Liver (tissue), 9 donors: ENCODE measurements around the gene TNFRSF12A. TPM values are rescaled to one million over a fixed set of nuclear protein-coding genes. Genes with fewer than 3 reads are reported as not detected.

ENCODE experiments used
- DNase-seq: peaks from one replicate; pipeline ENCODE4 v3.0.0-alpha.2; 2017; ENCODE audit warnings: low spot score
- H3K27ac ChIP-seq, 2 donors: one replicate each; pipeline ENCODE4 v1.7.0; 2013; ENCODE audit warnings: inconsistent platforms in 2 of 2, low read length in 2 of 2, control low read depth in 1 of 2, low read depth in 1 of 2, mild to moderate bottlenecking in 1 of 2
- H3K27me3 ChIP-seq, 4 donors: one replicate each; pipeline versions ENCODE4 v1.6.1 to v1.7.0; 2013; ENCODE audit warnings: low read length in 3 of 4, inconsistent platforms in 1 of 4, mild to moderate bottlenecking in 1 of 4, moderate library complexity in 1 of 4; ENCODE audit not compliant: control insufficient read depth in 4 of 4, insufficient read depth in 4 of 4
- H3K36me3 ChIP-seq, 4 donors: one replicate each; pipeline versions ENCODE4 v1.6.1 to v1.7.0; 2013; ENCODE audit warnings: low read length in 3 of 4, mild to moderate bottlenecking in 3 of 4, low read depth in 1 of 4, moderate library complexity in 1 of 4; ENCODE audit not compliant: control insufficient read depth in 4 of 4, insufficient read depth in 3 of 4
- H3K4me1 ChIP-seq, 4 donors: one replicate each; pipeline versions ENCODE4 v1.6.1 to v1.7.0; 2013; ENCODE audit warnings: low read length in 3 of 4, mild to moderate bottlenecking in 3 of 4, moderate library complexity in 1 of 4; ENCODE audit not compliant: control insufficient read depth in 4 of 4, insufficient read depth in 4 of 4
- H3K4me3 ChIP-seq, 3 donors: one replicate each; pipeline versions ENCODE4 v1.6.1 to v1.7.0; 2013; ENCODE audit warnings: low read length in 3 of 3, control low read depth in 1 of 3, low read depth in 1 of 3, mild to moderate bottlenecking in 1 of 3
- H3K9ac ChIP-seq, 2 donors: one replicate each; pipeline ENCODE4 v1.7.0; 2013; ENCODE audit warnings: low read length in 2 of 2, mild to moderate bottlenecking in 2 of 2, moderate library complexity in 2 of 2, control low read depth in 1 of 2, low read depth in 1 of 2
- H3K9me3 ChIP-seq, 4 donors: one replicate each; pipeline versions ENCODE4 v1.6.1 to v1.7.0; 2013; ENCODE audit warnings: low read length in 3 of 4; ENCODE audit not compliant: control insufficient read depth in 4 of 4
- ATF3 ChIP-seq: IDR thresholded peaks from 2 replicates; pipeline ENCODE4 v1.6.1; 2016; ENCODE audit warnings: antibody characterized with exemption
- CTCF ChIP-seq: fragments of 150-350 bp; IDR thresholded peaks from 2 replicates; pipeline ENCODE4 v1.5.1; 2017; ENCODE audit warnings: improper control_type of control experiment, low read depth, low read length; ENCODE audit not compliant: missing input control
- EGR1 ChIP-seq, 2 donors: IDR thresholded peaks; 2 replicates each; pipeline ENCODE4 v1.6.1; 2016 to 2018; ENCODE audit warnings: antibody characterized with exemption in 2 of 2, low read depth in 2 of 2
- FOXA1 ChIP-seq: IDR thresholded peaks from 2 replicates; pipeline ENCODE4 v1.6.1; 2016; ENCODE audit warnings: antibody characterized with exemption
- FOXA2 ChIP-seq: IDR thresholded peaks from 2 replicates; pipeline ENCODE4 v1.6.1; 2016; ENCODE audit warnings: antibody characterized with exemption
- GABPA ChIP-seq, 2 donors: IDR thresholded peaks in 1 of 2; conservative IDR thresholded peaks in 1 of 2; 2 replicates each; pipeline ENCODE4 v1.6.1; 2016; ENCODE audit warnings: antibody characterized with exemption in 2 of 2, mild to moderate bottlenecking in 1 of 2, moderate library complexity in 1 of 2
- HNF4A ChIP-seq, 2 donors: conservative IDR thresholded peaks; 2 replicates each; pipeline ENCODE4 v1.6.1; 2016; ENCODE audit warnings: antibody characterized with exemption in 2 of 2, mild to moderate bottlenecking in 2 of 2
- HNF4G ChIP-seq: IDR thresholded peaks from 2 replicates; pipeline ENCODE4 v1.6.1; 2016; ENCODE audit warnings: antibody characterized with exemption
- JUND ChIP-seq, 2 donors: IDR thresholded peaks; 2 replicates each; pipeline ENCODE4 v1.6.1; 2016; ENCODE audit warnings: antibody characterized with exemption in 2 of 2
- MAX ChIP-seq: IDR thresholded peaks from 2 replicates; pipeline ENCODE4 v1.6.1; 2016; ENCODE audit warnings: antibody characterized with exemption
- NR2F2 ChIP-seq: IDR thresholded peaks from 2 replicates; pipeline ENCODE4 v1.6.1; 2016; ENCODE audit warnings: antibody characterized with exemption
- RAD21 ChIP-seq, 2 donors: IDR thresholded peaks; 2 replicates each; pipeline ENCODE4 v1.6.1; 2016; ENCODE audit warnings: antibody characterized with exemption in 2 of 2, mild to moderate bottlenecking in 2 of 2
- REST ChIP-seq: IDR thresholded peaks from 2 replicates; pipeline ENCODE4 v1.6.1; 2016; ENCODE audit warnings: antibody characterized with exemption, mild to moderate bottlenecking
- RXRA ChIP-seq, 2 donors: IDR thresholded peaks; 2 replicates each; pipeline ENCODE4 v1.6.1; 2017 to 2018; ENCODE audit warnings: antibody characterized with exemption in 2 of 2, mild to moderate bottlenecking in 1 of 2
- SP1 ChIP-seq: IDR thresholded peaks from 2 replicates; pipeline ENCODE4 v1.6.1; 2018; ENCODE audit warnings: antibody characterized with exemption, mild to moderate bottlenecking
- TAF1 ChIP-seq: conservative IDR thresholded peaks from 2 replicates; pipeline ENCODE4 v1.6.1; 2016; ENCODE audit warnings: antibody characterized with exemption, mild to moderate bottlenecking
- YY1 ChIP-seq: IDR thresholded peaks from 2 replicates; pipeline ENCODE4 v1.6.1; 2016; ENCODE audit warnings: antibody characterized with exemption, mild to moderate bottlenecking
- ZBTB33 ChIP-seq: IDR thresholded peaks from 2 replicates; pipeline ENCODE4 v1.6.1; 2016; ENCODE audit warnings: antibody characterized with exemption
- WGBS: extraction: QIAGEN DNeasy Blood & Tissue Kit; methylation state at CpG from one replicate; pipeline ENCODE4 v1.1.7; 2013; 5-methylcytosine and 5-hydroxymethylcytosine counted together
- polyA plus RNA-seq, 2 donors: library from polyadenylated mRNA; stranded (reverse) in 1 of 2; unstranded in 1 of 2; fragments of 200-250 nt in 1 of 2; fragments of >200 nt in 1 of 2; fragmentation: Nextera tagmentation in 1 of 2; extraction: Ambion mirVana in 1 of 2; gene quantifications; one replicate each; pipeline versions ENCODE4 v1.2.1 to v1.2.3, GENCODE V29; 2013 to 2015
- total RNA-seq, 2 donors: library from RNA; depleted of rRNA; stranded (reverse); fragments of >200 nt; gene quantifications; one replicate each; pipeline ENCODE4 v1.2.3, GENCODE V29; 2014
- donor health status: healthy.
- donor health status: healthy.
- donor health status: healthy.
- donor health status: healthy.
- donor health status: healthy.

The TNFRSF12A gene
- total and polyA plus RNA-seq, 4 donors = 7.9 to 35.5 (median 9.1) TPM

- 3% methylated on average over 40 of the region's 40 CpGs for WGBS
- H3K4me1 ChIP-seq = peaks cover 0 to 4% (median 0%) of the 10 kb centered on the region in 4 donors
- TF ChIP-seq EGR1 (IDR thresholded peaks at IDR 0.05; ENCODE audit: low read depth in 2 of 2) (no peak), HNF4G (no peak), HNF4A (conservative IDR thresholded peaks at IDR 0.05) (no peak), YY1 (no peak)
- no peaks in the 10 kb centered on the region for H3K36me3 ChIP-seq
- peaks cover 0 to 8% (median 5%) of the 10 kb centered on the region in 4 donors for H3K27me3 ChIP-seq
- no peak overlapping the region for H3K27ac ChIP-seq
- peak overlapping the region in 1 of 3 donors; percentile 14 for H3K4me3 ChIP-seq
- no peak for DNase-seq
- H3K9me3 ChIP-seq = no peaks in the 10 kb centered on the region
- no peak overlapping the region for H3K9ac ChIP-seq
Observed at GRCh38 chr16:3035972-3036725, 16.0 kb downstream of the TNFRSF12A start.

- H3K27ac ChIP-seq = no peak within 1 kb of the TSS
- DNase-seq = no peak
- no peak for TF ChIP-seq HNF4A (conservative IDR thresholded peaks at IDR 0.05)
- no peak for TF ChIP-seq TAF1
- TF ChIP-seq ATF3 = no peak
- TF ChIP-seq JUND (IDR thresholded peaks at IDR 0.05) = no peak
- TF ChIP-seq FOXA2 = no peak
- no peak for TF ChIP-seq FOXA1
- TF ChIP-seq EGR1 (IDR thresholded peaks at IDR 0.05; ENCODE audit: low read depth in 2 of 2) = no peak
- TF ChIP-seq GABPA (IDR thresholded peaks at IDR 0.05 in 1 of 2, conservative IDR thresholded peaks at IDR 0.05 in 1 of 2) = no peak
- TF ChIP-seq SP1 = no peak
- no peak for TF ChIP-seq REST
- no peak for TF ChIP-seq ZBTB33
- TF ChIP-seq RAD21 (IDR thresholded peaks at IDR 0.05) = no peak
- TF ChIP-seq NR2F2 = no peak
- no peak for TF ChIP-seq YY1
- TF ChIP-seq CTCF = no peak
- TF ChIP-seq HNF4G = no peak
- no peak for TF ChIP-seq RXRA (IDR thresholded peaks at IDR 0.05)
- TF ChIP-seq MAX = no peak
- H3K4me1 ChIP-seq = peaks cover 0 to 4% (median 0%) of the 10 kb centered on the region in 4 donors
- H3K4me3 ChIP-seq = peak within 1 kb of the TSS in 1 of 3 donors; percentile 14
- WGBS = 10% methylated on average over 44 of the region's 44 CpGs
- no peaks in the 10 kb centered on the region for H3K9me3 ChIP-seq
- peaks cover 0 to 8% (median 5%) of the 10 kb centered on the region in 4 donors for H3K27me3 ChIP-seq
- H3K36me3 ChIP-seq = no peaks in the 10 kb centered on the region
- H3K9ac ChIP-seq = no peak within 1 kb of the TSS
Observed at GRCh38 chr16:3036726-3037315, 16.7 kb downstream of the TNFRSF12A start, which contains the start of gene BICDL2. Gene BICDL2 (minus strand): TSS chr16:3036944. CDS start chr16:3035496, 1,448 bp downstream.
